Measurements from ENCODE around the gene SETDB2. TPM values are rescaled to one million over a fixed set of nuclear protein-coding genes. Genes with fewer than 3 reads are reported as not detected.

The SETDB2 gene, protein sequence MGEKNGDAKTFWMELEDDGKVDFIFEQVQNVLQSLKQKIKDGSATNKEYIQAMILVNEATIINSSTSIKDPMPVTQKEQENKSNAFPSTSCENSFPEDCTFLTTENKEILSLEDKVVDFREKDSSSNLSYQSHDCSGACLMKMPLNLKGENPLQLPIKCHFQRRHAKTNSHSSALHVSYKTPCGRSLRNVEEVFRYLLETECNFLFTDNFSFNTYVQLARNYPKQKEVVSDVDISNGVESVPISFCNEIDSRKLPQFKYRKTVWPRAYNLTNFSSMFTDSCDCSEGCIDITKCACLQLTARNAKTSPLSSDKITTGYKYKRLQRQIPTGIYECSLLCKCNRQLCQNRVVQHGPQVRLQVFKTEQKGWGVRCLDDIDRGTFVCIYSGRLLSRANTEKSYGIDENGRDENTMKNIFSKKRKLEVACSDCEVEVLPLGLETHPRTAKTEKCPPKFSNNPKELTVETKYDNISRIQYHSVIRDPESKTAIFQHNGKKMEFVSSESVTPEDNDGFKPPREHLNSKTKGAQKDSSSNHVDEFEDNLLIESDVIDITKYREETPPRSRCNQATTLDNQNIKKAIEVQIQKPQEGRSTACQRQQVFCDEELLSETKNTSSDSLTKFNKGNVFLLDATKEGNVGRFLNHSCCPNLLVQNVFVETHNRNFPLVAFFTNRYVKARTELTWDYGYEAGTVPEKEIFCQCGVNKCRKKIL
- 1.8 to 2.5 TPM (median 2.0 TPM) in 5 replicates for total RNA-seq (2022; extraction: Qiagen RNA extraction)

GRCh38 chr13:49443704-49444523 is at the start of gene SETDB2, which contains the start of gene CAB39L:
SETDB2 (plus strand) TSS chr13:49444274; CDS start chr13:49451894, 7,620 bp downstream.
CAB39L (minus strand) TSS chr13:49444064; CDS start chr13:49382910, 61,154 bp downstream.

DNA sequence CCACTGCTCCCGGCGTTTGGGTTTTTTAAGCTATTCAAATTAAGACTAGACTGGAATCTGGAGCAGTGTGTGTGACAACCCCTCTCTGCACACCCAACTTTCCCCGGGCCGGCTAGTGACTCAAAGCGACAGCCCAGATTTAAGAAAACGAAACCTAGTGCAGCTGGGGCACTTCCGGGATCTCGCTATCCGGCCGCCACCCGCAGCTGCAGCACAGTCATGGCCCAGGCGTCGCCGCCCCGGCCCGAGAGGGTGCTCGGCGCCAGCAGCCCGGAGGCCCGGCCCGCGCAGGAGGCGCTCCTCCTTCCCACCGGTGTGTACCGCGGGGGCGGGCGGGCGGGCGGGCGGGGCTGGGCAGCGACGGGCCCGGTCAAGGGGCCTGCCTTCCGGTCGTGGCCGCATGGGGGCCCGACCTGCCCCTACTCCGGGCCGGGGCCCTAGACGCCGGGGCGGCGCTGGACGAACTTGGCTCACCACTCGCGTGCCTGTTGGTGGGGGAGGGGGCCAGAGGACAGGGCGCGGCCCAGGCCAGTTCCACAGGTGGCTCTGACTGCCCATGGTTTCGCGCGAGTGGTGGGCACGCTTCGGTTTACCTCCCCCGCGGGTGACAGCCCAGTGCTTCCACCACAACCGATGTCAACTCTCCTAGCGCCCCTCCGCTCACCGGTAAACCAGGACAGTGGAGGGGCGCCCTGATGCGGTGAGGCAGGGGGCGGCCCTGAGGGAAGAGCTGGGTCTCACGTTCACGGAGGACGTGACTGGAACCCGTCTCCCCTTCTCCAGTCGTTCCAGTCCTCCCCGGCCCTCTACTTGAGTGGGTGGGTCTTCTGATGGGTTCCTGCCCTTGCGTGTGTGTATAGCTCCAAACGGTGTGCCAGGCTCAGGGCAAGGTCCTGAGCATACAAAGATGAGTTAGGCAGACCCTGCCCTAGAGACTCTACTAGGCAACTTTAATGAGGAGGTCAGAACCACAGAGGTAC is 52.0 kb downstream of the SETDB2 start, which contains the start of gene PHF11:
Gene PHF11 (plus strand): TSS at position 171 of the 980 bp plus-strand sequence. CDS start 49 bp downstream, at position 220.

Other genes with a start within 250 kb of the SETDB2 start
- 0.32 to 0.85 TPM (median 0.51 TPM) in 5 replicates for gene MLNR, start 223.9 kb upstream of the SETDB2 start, total RNA-seq (2022; extraction: Qiagen RNA extraction)
- 6.5 to 9.8 TPM (median 8.6 TPM) in 5 replicates for gene CDADC1, start 196.3 kb upstream of the SETDB2 start, total RNA-seq (2022; extraction: Qiagen RNA extraction)
- gene CAB39L, start 210 bp upstream of the SETDB2 start, total RNA-seq (2022; extraction: Qiagen RNA extraction), result 1.5 to 2.8 TPM (median 1.9 TPM) in 5 replicates
- gene PHF11, start 51.7 kb downstream of the SETDB2 start, total RNA-seq (2022; extraction: Qiagen RNA extraction), result 5.5 to 6.5 TPM (median 6.2 TPM) in 5 replicates
- gene RCBTB1, start 141.3 kb downstream of the SETDB2 start, total RNA-seq (2022; extraction: Qiagen RNA extraction), result 7.3 to 11.0 TPM (median 8.8 TPM) in 5 replicates
- gene ARL11, start 184.2 kb downstream of the SETDB2 start, total RNA-seq (2022; extraction: Qiagen RNA extraction), result not detected in 5 replicates
- 43.0 to 71.1 TPM (median 69.2 TPM) in 5 replicates for gene EBPL, start 247.2 kb downstream of the SETDB2 start, total RNA-seq (2022; extraction: Qiagen RNA extraction)